ENCODE results near the gene ASAP3. TPM values are rescaled to one million over a fixed set of nuclear protein-coding genes. Genes with fewer than 3 reads are reported as not detected.

ASAP3 gene
- total RNA-seq, 2 experiments from 2014 or later = 0.50 to 0.58 TPM

DNA sequence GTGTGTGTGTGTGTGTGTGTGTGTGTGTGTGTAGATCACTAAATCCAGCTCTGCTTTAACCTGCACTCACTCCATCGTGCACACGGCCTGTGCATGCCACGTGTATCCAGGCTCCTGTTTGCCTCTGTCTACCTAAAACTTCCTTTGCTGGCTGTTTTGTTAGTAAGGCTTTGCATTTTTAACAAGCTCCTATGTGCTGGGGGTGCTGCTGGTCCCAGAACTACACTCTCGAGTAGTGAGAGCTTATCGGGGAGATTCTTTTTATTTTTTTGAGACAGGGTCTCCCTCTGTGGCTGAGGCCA is 58.8 kb downstream of the ASAP3 start:
- H3K36me3 Mint-ChIP-seq = no peaks in the 10 kb centered on the region
- DNase-seq = no peak
- H3K9me3 Mint-ChIP-seq = no peaks in the 10 kb centered on the region
- H3K4me3 Mint-ChIP-seq = peak overlapping the region; percentile 49
- intact Hi-C loops (cut with micrococcal nuclease) = no loop called here
- peaks cover 5% of the 10 kb centered on the region for H3K27me3 Mint-ChIP-seq
- H3K27ac Mint-ChIP-seq = no peak overlapping the region
- CTCF ChIA-PET = interaction anchor here (1.2 kb wide), 1 partner anchor 72 kb away, joined by 3 read pairs; no protein-coding TSS in a partner anchor
- POLR2A ChIA-PET = interaction anchor here (0.9 kb wide), 1 partner anchor 81 kb away, joined by 3 read pairs; the partner anchor contains the start of gene HNRNPR
- H3K4me1 Mint-ChIP-seq (ENCODE audit: low read depth) = peaks cover 24% of the 10 kb centered on the region

DNA sequence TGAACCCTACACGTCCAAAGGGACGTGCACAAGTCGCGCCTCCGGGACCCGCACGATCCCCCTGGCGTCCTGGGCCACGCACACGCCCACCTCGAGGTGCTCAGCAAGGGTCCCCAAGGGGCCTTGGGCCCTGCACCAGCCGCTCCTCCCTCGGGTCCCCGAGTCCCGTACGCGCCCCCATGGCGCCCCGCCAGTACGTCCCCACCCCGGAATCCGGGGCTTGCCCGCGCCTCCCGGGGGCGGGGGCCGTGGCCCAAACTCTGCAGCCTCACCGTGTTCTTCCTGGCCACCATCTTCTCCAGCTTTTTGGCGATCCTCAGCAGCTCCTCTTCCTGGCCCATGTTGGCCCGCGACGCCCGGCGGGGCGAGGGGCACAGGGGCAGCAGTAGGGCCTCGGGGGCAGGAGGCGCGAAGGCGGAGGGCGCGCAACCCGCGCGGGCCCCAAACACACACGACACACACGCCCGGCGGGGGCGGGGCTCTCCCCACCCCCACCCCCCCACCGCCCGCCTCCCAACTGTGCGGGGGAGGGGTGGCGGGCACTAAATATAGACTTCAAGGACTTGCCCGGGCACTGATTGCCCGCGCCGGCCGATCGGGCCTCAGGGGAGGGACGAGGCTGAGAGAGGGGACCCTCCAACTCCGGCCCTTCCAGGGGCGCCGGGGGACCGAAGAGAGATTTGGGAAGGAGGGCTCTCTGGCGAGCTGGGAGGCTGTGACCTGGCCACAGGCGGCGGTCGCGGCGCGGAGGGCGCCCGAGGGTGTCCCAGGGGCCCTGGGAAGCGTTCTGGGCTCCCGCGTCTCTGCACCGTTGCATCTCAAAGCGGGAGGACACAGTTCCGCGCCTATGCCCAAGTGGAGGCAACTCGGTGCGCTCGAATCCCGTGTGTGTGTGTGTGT is 59.4 kb downstream of the ASAP3 start, which contains the start of gene TCEA3:
Gene TCEA3, minus strand, starts transcription at position 456 of the 900 bp plus-strand sequence. Its CDS starts 115 bp downstream, at position 341.
- Mint-ChIP-seq H3K9me3 (no peaks in the 10 kb centered on the region), H3K27me3 (peaks cover 5% of the 10 kb centered on the region), H3K4me3 (peak within 1 kb of the TSS; percentile 72), H3K4me1 (ENCODE audit: low read depth) (peaks cover 24% of the 10 kb centered on the region), H3K36me3 (no peaks in the 10 kb centered on the region), H3K27ac (no peak within 1 kb of the TSS)
- intact Hi-C loops (cut with micrococcal nuclease) = loop anchor here (5.0 kb wide), 1 partner anchor 108 kb away; the partner anchor contains the start of gene E2F2
- CTCF ChIA-PET = interaction anchor here (1.2 kb wide), 1 partner anchor 73 kb away, joined by 3 read pairs; no protein-coding TSS in a partner anchor
- POLR2A ChIA-PET = interaction anchor here (0.9 kb wide), 1 partner anchor 80 kb away, joined by 3 read pairs; the partner anchor contains the start of gene HNRNPR
- peak; percentile 31 for DNase-seq

DNA sequence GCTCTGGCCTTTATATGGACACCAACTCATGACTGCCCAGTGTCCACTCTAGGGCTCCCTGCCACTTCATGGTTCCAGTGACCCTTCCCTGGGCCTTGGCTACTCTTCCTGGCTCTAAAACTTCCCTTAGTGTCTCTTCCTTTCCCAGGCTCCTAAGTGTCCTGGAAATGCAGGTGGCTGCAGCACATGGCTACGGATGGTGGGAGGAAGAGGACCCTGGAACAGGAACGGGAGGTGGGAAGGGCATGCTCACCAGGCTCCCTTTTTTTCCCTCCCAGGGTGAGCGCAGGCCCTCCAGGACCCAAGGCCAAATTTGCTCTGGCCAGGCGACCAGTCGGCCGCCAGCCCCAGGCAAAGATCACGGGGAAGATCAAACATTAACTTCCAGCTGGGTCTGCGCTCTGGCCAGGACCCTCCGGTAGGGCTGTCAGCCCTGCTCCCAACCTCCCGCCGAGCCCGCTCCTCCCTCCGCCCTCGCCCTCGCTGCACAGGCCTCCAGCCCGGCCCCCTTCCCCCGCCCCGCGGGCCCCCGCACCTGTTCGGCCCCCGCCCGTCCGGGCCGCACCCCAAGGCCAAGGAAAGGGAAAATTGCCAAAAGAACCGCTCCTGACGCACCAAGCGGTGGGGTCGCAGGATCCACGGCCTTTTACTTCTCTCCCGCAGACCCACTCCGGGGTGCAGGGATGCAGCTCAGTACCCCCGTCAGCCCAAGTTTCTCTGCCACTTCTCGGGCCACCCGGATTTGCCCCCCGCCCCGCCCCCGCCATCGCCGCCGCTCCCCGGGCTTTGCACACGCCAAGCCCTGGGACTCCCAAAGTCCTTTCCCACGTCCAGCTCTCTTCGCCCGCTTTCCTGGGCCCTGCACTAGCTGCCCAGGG is 60.3 kb downstream of the ASAP3 start:
- H3K9me3 Mint-ChIP-seq = no peaks in the 10 kb centered on the region
- intact Hi-C loops (cut with micrococcal nuclease) = loop anchor here (5.0 kb wide), 1 partner anchor 109 kb away; the partner anchor contains the start of gene E2F2
- H3K4me1 Mint-ChIP-seq (ENCODE audit: low read depth) = peaks cover 24% of the 10 kb centered on the region
- peak; percentile 17 for DNase-seq
- H3K36me3 Mint-ChIP-seq = no peaks in the 10 kb centered on the region
- H3K4me3 Mint-ChIP-seq = peak overlapping the region; percentile 72
- H3K27ac Mint-ChIP-seq = no peak overlapping the region
- ChIA-PET CTCF (interaction anchor here (2.2 kb wide), 1 partner anchor 20 kb away, joined by 13 read pairs; no protein-coding TSS in a partner anchor), POLR2A (no interaction called here)
- peaks cover 5% of the 10 kb centered on the region for H3K27me3 Mint-ChIP-seq

DNA sequence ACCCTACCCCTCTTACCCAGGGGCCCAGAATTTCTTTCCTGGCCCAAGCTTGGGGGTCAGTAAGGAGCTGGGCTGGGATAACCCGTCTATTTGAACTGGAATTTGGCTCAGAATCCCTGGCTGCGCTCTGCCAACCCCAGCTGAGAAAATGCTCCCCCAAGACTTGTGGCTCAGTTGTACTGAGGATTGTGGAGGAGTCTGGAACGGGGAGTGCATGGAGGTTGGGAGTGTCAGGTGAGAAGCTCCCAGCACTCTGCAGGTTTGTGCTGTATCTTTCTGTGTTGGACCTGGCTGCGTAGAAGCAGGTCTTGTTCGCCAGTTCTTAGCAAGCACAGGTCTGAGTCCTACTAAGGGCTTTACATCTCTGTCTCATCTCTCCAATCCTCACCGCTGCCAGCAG is 61.0 kb downstream of the ASAP3 start:
- ChIA-PET CTCF (interaction anchor here (1.5 to 2.2 kb wide), 3 partner anchors 19 to 132 kb away, joined by 3 to 13 read pairs (median 6); no protein-coding TSS in a partner anchor), POLR2A (no interaction called here)
- Mint-ChIP-seq H3K27ac (no peak overlapping the region), H3K27me3 (peaks cover 5% of the 10 kb centered on the region), H3K36me3 (no peaks in the 10 kb centered on the region), H3K4me1 (ENCODE audit: low read depth) (peaks cover 24% of the 10 kb centered on the region), H3K4me3 (peak overlapping the region; percentile 61), H3K9me3 (no peaks in the 10 kb centered on the region)
- no peak for DNase-seq
- intact Hi-C loops (cut with micrococcal nuclease) = loop anchor here (5.0 kb wide), 1 partner anchor 109 kb away; the partner anchor contains the start of gene E2F2

DNA sequence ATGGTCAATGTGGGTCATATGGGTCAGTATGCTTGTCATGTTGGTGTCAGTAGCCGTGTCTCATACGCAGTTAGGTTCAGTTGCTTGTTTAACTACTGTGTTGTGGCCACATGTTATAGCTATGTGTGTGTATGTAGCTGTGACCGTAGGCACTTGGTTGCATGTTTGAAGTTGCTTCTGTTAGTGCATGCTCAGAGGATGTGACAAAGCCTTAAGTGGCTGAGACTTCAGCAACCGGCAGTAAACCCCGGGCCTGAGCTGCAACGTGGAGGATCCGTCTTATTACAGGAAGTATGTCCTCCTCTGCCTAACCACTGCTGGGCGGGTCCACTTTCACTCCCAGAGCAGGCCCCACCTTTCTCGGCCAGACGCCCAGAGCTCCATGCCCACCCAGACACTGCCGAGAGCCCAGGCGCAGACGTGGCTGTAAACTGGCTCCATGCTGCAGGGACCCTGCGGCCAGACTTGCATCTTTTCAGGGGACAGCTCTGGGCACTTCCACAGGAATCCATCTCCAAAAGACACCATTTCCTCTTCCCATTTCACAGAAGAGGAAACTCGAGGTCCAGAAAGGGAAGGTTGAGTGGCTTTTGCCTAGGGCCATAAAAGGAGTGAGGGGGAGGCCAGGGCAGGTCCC is 61.6 kb downstream of the ASAP3 start:
- peaks cover 5% of the 10 kb centered on the region for H3K27me3 Mint-ChIP-seq
- H3K4me3 Mint-ChIP-seq = no peak overlapping the region
- no peaks in the 10 kb centered on the region for H3K9me3 Mint-ChIP-seq
- CTCF ChIA-PET = interaction anchor here (1.3 to 2.2 kb wide), 4 partner anchors 18 to 132 kb away, joined by 3 to 13 read pairs (median 7); no protein-coding TSS in a partner anchor
- H3K27ac Mint-ChIP-seq = peak overlapping the region; percentile 36
- no peaks in the 10 kb centered on the region for H3K36me3 Mint-ChIP-seq
- peak; percentile 69 for DNase-seq
- intact Hi-C loops (cut with micrococcal nuclease) = loop anchor here (5.0 kb wide), 1 partner anchor 110 kb away; the partner anchor contains the start of gene E2F2
- POLR2A ChIA-PET = interaction anchor here (1.0 kb wide), 1 partner anchor 83 kb away, joined by 4 read pairs; no protein-coding TSS in a partner anchor
- H3K4me1 Mint-ChIP-seq (ENCODE audit: low read depth) = peaks cover 24% of the 10 kb centered on the region

DNA sequence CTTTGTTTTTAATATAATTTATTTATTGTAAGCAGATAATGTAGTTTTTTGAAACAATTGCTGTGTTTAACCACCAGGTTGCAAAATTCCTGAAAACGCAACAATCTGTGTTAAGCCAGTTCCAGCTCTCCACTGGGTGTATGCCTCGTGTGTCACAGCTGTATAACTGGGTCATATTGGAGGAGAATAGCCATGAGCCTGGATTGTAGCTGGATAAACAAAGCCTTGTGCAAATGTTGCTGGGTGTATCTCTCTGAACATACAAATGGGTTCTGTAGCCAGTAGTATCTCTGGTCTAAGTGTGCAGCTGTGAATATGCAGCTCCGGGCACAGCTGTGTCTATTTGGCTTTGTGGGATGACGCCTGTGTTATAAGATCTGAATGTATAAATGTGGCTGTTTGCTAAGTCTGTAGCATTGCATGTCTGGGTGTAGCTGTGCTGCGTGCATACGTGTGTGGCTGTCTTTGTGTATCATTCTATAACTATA is 62.2 kb downstream of the ASAP3 start:
- peaks cover 24% of the 10 kb centered on the region for H3K4me1 Mint-ChIP-seq (ENCODE audit: low read depth)
- DNase-seq = no peak
- no peak overlapping the region for H3K4me3 Mint-ChIP-seq
- POLR2A ChIA-PET = interaction anchor here (1.0 kb wide), 1 partner anchor 84 kb away, joined by 4 read pairs; no protein-coding TSS in a partner anchor
- no peaks in the 10 kb centered on the region for H3K36me3 Mint-ChIP-seq
- intact Hi-C loops (cut with micrococcal nuclease) = loop anchor here (5.0 kb wide), 1 partner anchor 111 kb away; the partner anchor contains the start of gene E2F2
- CTCF ChIA-PET = interaction anchor here (1.3 to 2.2 kb wide), 4 partner anchors 18 to 133 kb away, joined by 3 to 13 read pairs (median 7); no protein-coding TSS in a partner anchor
- H3K27me3 Mint-ChIP-seq = peaks cover 5% of the 10 kb centered on the region
- H3K27ac Mint-ChIP-seq = peak overlapping the region; percentile 36
- no peaks in the 10 kb centered on the region for H3K9me3 Mint-ChIP-seq

DNA sequence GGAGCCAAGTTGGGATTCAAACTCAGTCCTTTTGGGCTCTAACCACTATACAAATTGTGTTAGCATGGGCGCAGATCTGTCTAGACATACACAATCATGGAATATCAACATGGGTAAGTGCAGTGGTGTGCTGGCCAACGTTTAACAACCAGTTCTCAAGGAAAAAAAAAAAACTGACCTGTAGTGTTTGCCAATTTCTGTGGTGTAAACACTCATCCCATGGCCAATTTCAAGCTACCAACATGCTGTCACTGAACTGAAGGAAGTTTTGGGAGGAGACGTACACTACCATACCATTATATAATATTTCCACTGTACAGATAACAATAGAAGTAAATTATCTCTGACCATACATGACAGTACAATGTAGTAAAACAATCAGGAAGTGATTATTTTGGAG is 62.6 kb downstream of the ASAP3 start:
- intact Hi-C loops (cut with micrococcal nuclease) = loop anchor here (5.0 kb wide), 1 partner anchor 111 kb away; the partner anchor contains the start of gene E2F2
- H3K27me3 Mint-ChIP-seq = peaks cover 5% of the 10 kb centered on the region
- H3K9me3 Mint-ChIP-seq = no peaks in the 10 kb centered on the region
- DNase-seq = no peak
- ChIA-PET CTCF (interaction anchor here (0.6 to 2.2 kb wide), 4 partner anchors 17 to 133 kb away, joined by 3 to 13 read pairs (median 6); no protein-coding TSS in a partner anchor), POLR2A (interaction anchor here (1.0 kb wide), 1 partner anchor 84 kb away, joined by 4 read pairs; no protein-coding TSS in a partner anchor)
- no peaks in the 10 kb centered on the region for H3K36me3 Mint-ChIP-seq
- peaks cover 24% of the 10 kb centered on the region for H3K4me1 Mint-ChIP-seq (ENCODE audit: low read depth)
- no peak overlapping the region for H3K4me3 Mint-ChIP-seq
- no peak overlapping the region for H3K27ac Mint-ChIP-seq

DNA sequence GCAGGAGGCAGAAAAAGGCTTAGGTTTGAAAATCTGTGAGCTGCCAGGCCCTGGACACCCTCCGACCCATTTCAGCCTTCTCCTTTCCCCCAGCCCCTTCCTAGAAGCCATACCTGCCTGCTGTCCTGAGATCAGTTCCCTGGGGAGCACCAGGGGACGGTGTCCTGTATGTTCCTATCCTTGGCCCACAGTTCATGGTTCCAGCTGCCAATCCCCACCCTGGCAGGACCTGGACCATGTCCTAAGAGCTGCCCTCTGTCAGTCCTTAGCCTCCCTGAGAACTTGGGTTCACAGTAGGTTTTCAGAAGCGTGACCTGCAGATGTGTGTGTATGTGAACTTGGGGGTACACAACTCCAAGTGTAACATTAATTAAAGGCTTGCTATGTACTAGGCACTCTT is 63.2 kb downstream of the ASAP3 start:
- Mint-ChIP-seq H3K4me1 (ENCODE audit: low read depth) (peaks cover 24% of the 10 kb centered on the region), H3K4me3 (no peak overlapping the region), H3K9me3 (no peaks in the 10 kb centered on the region), H3K27ac (no peak overlapping the region), H3K36me3 (no peaks in the 10 kb centered on the region), H3K27me3 (peaks cover 5% of the 10 kb centered on the region)
- intact Hi-C loops (cut with micrococcal nuclease) = loop anchor here (5.0 kb wide), 1 partner anchor 112 kb away; the partner anchor contains the start of gene E2F2
- ChIA-PET POLR2A (no interaction called here), CTCF (interaction anchor here (0.6 to 1.4 kb wide), 2 partner anchors 17 to 102 kb away, joined by 4 to 7 read pairs; no protein-coding TSS in a partner anchor)
- DNase-seq = no peak

DNA sequence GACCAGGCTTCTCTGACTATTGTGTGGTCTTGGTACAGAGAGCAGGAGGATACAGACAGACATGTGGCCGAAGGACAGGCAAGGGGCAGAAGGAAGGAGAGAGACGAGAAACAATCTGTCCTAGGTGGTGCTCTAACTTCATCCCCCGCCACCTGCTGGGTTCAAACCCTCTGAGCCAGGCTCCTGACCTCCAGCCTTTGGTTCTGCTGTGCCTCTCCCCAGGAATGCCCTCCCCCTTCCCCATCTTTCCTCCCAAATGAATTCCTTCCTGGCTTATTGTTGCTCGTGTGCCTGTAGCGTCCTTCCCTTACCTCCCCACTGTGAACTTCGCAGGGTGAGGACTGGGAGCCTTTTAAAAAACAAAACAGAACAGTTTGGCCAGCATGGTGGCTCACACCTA is 64.8 kb downstream of the ASAP3 start:
- no peaks in the 10 kb centered on the region for H3K9me3 Mint-ChIP-seq
- no peaks in the 10 kb centered on the region for H3K36me3 Mint-ChIP-seq
- ChIA-PET POLR2A (no interaction called here), CTCF (no interaction called here)
- H3K4me1 Mint-ChIP-seq (ENCODE audit: low read depth) = peaks cover 22% of the 10 kb centered on the region
- no peak for DNase-seq
- H3K4me3 Mint-ChIP-seq = no peak overlapping the region
- H3K27ac Mint-ChIP-seq = no peak overlapping the region
- H3K27me3 Mint-ChIP-seq = peaks cover 3% of the 10 kb centered on the region
- intact Hi-C loops (cut with micrococcal nuclease) = no loop called here

DNA sequence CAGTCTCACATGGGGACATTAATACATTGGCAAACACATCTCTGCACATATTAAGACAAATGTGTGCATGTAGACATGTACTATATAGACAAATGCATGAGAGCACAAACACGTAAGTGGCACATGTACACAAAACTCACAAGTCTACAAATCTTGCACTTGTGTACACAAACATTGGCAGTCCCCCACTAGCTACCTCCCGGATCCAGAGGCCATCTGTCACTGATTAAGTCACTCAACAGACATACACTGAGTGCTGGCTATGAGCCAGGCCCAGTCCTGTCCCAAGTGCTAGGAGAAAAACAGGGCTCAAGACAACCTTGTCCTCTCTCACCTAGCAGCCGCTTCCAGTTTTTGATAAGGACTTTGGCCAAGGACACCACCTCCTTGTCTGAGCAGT is 66.4 kb downstream of the ASAP3 start:
- Mint-ChIP-seq H3K36me3 (no peaks in the 10 kb centered on the region), H3K4me3 (no peak overlapping the region), H3K27me3 (no peaks in the 10 kb centered on the region), H3K9me3 (no peaks in the 10 kb centered on the region), H3K4me1 (ENCODE audit: low read depth) (peaks cover 8% of the 10 kb centered on the region), H3K27ac (no peak overlapping the region)
- ChIA-PET POLR2A (no interaction called here), CTCF (interaction anchor here (0.9 to 1.9 kb wide), 2 partner anchors 14 to 217 kb away, joined by 3 to 7 read pairs; no protein-coding TSS in a partner anchor)
- no peak for DNase-seq
- intact Hi-C loops (cut with micrococcal nuclease) = no loop called here

DNA sequence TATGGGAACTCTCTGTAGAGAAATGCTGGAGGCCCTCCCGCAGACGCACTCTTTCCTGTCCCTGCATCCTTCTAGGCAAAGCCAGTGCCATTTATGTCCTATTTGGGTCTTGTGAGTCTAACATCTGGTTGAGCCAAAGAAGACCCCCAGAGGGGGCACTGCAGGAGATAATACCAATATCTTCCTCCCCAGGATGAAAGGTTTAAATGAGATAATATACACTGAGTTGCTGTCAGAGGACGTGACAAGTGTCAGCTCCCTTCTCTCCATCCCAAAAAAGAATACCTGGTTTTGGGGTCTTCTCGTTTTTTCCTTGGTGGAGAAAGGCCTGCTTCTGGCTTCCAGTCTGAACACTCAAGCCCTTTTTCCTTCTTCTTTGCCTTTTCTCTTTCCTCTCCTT is 67.0 kb downstream of the ASAP3 start:
- intact Hi-C loops (cut with micrococcal nuclease) = no loop called here
- Mint-ChIP-seq H3K36me3 (no peaks in the 10 kb centered on the region), H3K4me3 (no peak overlapping the region), H3K27ac (no peak overlapping the region), H3K9me3 (no peaks in the 10 kb centered on the region), H3K27me3 (no peaks in the 10 kb centered on the region), H3K4me1 (ENCODE audit: low read depth) (peaks cover 2% of the 10 kb centered on the region)
- ChIA-PET CTCF (interaction anchor here (1.9 kb wide), 1 partner anchor 13 kb away, joined by 7 read pairs; no protein-coding TSS in a partner anchor), POLR2A (no interaction called here)
- DNase-seq = no peak
